NAMALWA (cell line): ENCODE measurements around the gene CSMD2.

Experiments
- DNase-seq: peaks from one replicate; pipeline ENCODE4 v3.0.0-alpha.2; 2015; ENCODE audit warnings: low spot score

CSMD2 gene

GRCh38 chr1:33601751-33602150, 563.3 kb downstream of the CSMD2 start:
- DNase-seq: no peak

- peak; percentile 19 for DNase-seq
Measured at GRCh38 chr1:33599516-33600115, 565.4 kb downstream of the CSMD2 start.

- no peak for DNase-seq
Measured at GRCh38 chr1:33588726-33589125, 576.3 kb downstream of the CSMD2 start.

- DNase-seq: no peak
Measured at GRCh38 chr1:33586795-33587194, 578.2 kb downstream of the CSMD2 start.

GRCh38 chr1:33586106-33586505, 578.9 kb downstream of the CSMD2 start:
- DNase-seq: no peak

GRCh38 chr1:33583567-33583966, 581.5 kb downstream of the CSMD2 start:
- DNase-seq: no peak

GRCh38 chr1:33578557-33579448, 586.2 kb downstream of the CSMD2 start:
- no peak for DNase-seq

- no peak for DNase-seq
Measured at GRCh38 chr1:33577663-33578062, 587.4 kb downstream of the CSMD2 start.

- DNase-seq: no peak
Measured at GRCh38 chr1:33576821-33577599, 588.0 kb downstream of the CSMD2 start.

- DNase-seq: no peak
Measured at GRCh38 chr1:33575324-33575879, 589.6 kb downstream of the CSMD2 start.

- no peak for DNase-seq
Measured at GRCh38 chr1:33573661-33574060, 591.4 kb downstream of the CSMD2 start.

- no peak for DNase-seq
Measured at GRCh38 chr1:33572387-33572786, 592.6 kb downstream of the CSMD2 start.

GRCh38 chr1:33569331-33569730, 595.7 kb downstream of the CSMD2 start:
- DNase-seq: no peak

GRCh38 chr1:33563699-33564098, 601.3 kb downstream of the CSMD2 start:
- DNase-seq: no peak

GRCh38 chr1:33562563-33562962, 602.5 kb downstream of the CSMD2 start:
- no peak for DNase-seq

GRCh38 chr1:33561576-33561975, 603.5 kb downstream of the CSMD2 start:
- no peak for DNase-seq

- DNase-seq: no peak
Measured at GRCh38 chr1:33560680-33561079, 604.4 kb downstream of the CSMD2 start.

- DNase-seq: no peak
Measured at GRCh38 chr1:33548721-33549120, 616.3 kb downstream of the CSMD2 start.

- DNase-seq: no peak
Measured at GRCh38 chr1:33548319-33548718, 616.7 kb downstream of the CSMD2 start.

- DNase-seq: no peak
Measured at GRCh38 chr1:33547576-33547975, 617.5 kb downstream of the CSMD2 start.

- DNase-seq: no peak
Measured at GRCh38 chr1:33541966-33542365, 623.1 kb downstream of the CSMD2 start.

- no peak for DNase-seq
Measured at GRCh38 chr1:33537885-33538284, 627.1 kb downstream of the CSMD2 start.
